Esophagus squamous epithelium (tissue), 4 donors: Measurements from ENCODE around the gene INSM2.

Experiments
- POLR2A ChIP-seq, 4 donors: fragments of 450-650 bp; IDR thresholded peaks; one replicate each; pipeline ENCODE4 v1.6.1; 2017; ENCODE audit warnings: antibody characterized with exemption in 4 of 4, mild to moderate bottlenecking in 4 of 4, moderate library complexity in 3 of 4
- TF ChIP-seq, protein P1 (sequence below), 6 experiments: fragments of 450-650 bp in 4 of 6; fragments of 200-600 bp in 2 of 6; sonication (generic) in 2 of 6; IDR thresholded peaks; one replicate each; pipeline ENCODE4 v1.5.1; 2016 to 2019; ENCODE audit warnings: antibody characterized with exemption in 6 of 6, mild to moderate bottlenecking in 4 of 6, moderate library complexity in 4 of 6

DNA sequence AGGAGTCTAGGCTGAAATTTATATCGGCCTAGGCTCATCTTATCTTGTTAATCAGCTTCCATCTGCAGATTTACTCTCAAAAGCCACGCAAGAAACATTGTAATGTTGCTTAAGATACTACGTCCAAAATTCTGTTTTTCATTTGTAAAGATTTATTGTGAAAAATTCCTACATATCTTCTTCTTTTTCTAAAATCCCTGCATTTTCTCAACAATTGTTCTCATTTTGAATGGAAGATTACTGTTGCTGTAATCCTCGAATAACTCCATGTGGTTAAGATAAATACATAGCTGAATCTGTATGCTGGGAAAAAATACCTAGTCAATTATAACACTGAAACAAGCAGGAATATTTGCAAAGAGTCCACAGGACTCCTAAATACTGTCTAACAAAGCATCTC lies 15.6 kb downstream of the INSM2 start:
- TF ChIP-seq, protein P1, sequence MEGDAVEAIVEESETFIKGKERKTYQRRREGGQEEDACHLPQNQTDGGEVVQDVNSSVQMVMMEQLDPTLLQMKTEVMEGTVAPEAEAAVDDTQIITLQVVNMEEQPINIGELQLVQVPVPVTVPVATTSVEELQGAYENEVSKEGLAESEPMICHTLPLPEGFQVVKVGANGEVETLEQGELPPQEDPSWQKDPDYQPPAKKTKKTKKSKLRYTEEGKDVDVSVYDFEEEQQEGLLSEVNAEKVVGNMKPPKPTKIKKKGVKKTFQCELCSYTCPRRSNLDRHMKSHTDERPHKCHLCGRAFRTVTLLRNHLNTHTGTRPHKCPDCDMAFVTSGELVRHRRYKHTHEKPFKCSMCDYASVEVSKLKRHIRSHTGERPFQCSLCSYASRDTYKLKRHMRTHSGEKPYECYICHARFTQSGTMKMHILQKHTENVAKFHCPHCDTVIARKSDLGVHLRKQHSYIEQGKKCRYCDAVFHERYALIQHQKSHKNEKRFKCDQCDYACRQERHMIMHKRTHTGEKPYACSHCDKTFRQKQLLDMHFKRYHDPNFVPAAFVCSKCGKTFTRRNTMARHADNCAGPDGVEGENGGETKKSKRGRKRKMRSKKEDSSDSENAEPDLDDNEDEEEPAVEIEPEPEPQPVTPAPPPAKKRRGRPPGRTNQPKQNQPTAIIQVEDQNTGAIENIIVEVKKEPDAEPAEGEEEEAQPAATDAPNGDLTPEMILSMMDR (IDR thresholded peaks at IDR 0.05): no peak
- no peak for TF ChIP-seq POLR2A (IDR thresholded peaks at IDR 0.05)
